H1 (cell line): ENCODE data around the gene INCENP. TPM values are rescaled to one million over a fixed set of nuclear protein-coding genes. Genes with fewer than 3 reads are reported as not detected.

Experiments used
- CBX8 ChIP-seq: fragments of 300-800, 300-1000 bp; sonication (generic); IDR thresholded peaks from 2 replicates; pipeline ENCODE4 v1.7.1; 2016; ENCODE audit warnings: low read depth, low read length, borderline replicate concordance
- CHD7 ChIP-seq: fragments of 300-600 bp; sonication (generic); IDR thresholded peaks from 2 replicates; pipeline ENCODE4 v1.7.1; 2012; ENCODE audit warnings: low read length, moderate library complexity, mild to moderate bottlenecking, inconsistent platforms; ENCODE audit not compliant: insufficient replicate concordance
- CTBP2 ChIP-seq: IDR thresholded peaks from 2 replicates; pipeline ENCODE4 v1.7.0; 2011; ENCODE audit warnings: borderline replicate concordance, mild to moderate bottlenecking, moderate library complexity, mixed read lengths, low read length; ENCODE audit not compliant: insufficient read depth, insufficient read length
- CTCF ChIP-seq, 3 experiments: IDR thresholded peaks; 1 replicate in 2 of 3; 2 replicates in 1 of 3; pipeline versions ENCODE4 v1.5.1 to v1.6.1; 2011; ENCODE audit warnings: low read length in 3 of 3, mild to moderate bottlenecking in 3 of 3, inconsistent platforms in 2 of 3, low read depth in 1 of 3, moderate library complexity in 1 of 3; ENCODE audit not compliant: insufficient read depth in 1 of 3; ENCODE audit errors: control extremely low read depth in 1 of 3
- EP300 ChIP-seq, 2 experiments: IDR thresholded peaks; 1 replicate in 1 of 2; 2 replicates in 1 of 2; pipeline ENCODE4 v1.6.1; 2011 to 2012; ENCODE audit warnings: low read depth in 2 of 2, low read length in 2 of 2, mild to moderate bottlenecking in 2 of 2, borderline replicate concordance in 1 of 2, inconsistent platforms in 1 of 2, moderate library complexity in 1 of 2
- GTF2F1 ChIP-seq: IDR thresholded peaks from 2 replicates; pipeline ENCODE4 v1.6.1; 2012; ENCODE audit warnings: low read depth, low read length, improper control_type of control experiment, borderline replicate concordance
- HDAC6 ChIP-seq: IDR thresholded peaks from one replicate; pipeline ENCODE4 v1.7.1; 2012; ENCODE audit warnings: low read depth, mild to moderate bottlenecking, inconsistent platforms, low read length, moderate library complexity
- SRF ChIP-seq: IDR thresholded peaks from 2 replicates; pipeline ENCODE4 v1.6.1; 2011; ENCODE audit warnings: mild to moderate bottlenecking, low read depth, low read length, moderate library complexity
- TEAD4 ChIP-seq: IDR thresholded peaks from 2 replicates; pipeline ENCODE4 v1.6.1; 2012; ENCODE audit warnings: low read depth, low read length, inconsistent platforms, mixed read lengths
- polyA plus RNA-seq, 7 experiments: library from polyadenylated mRNA; depleted of rRNA in 3 of 7; stranded (reverse) in 5 of 7; unstranded in 2 of 7; fragments of >200 nt in 5 of 7; fragments of 200-250 nt in 2 of 7; gene quantifications; 1 replicate in 5 of 7; 2 replicates in 1 of 7; 4 replicates in 1 of 7; pipeline versions ENCODE4 v1.2.1 to v1.2.3, GENCODE V29; 2011 to 2013; ENCODE audit warnings: missing spikeins in 2 of 7, mixed read lengths in 2 of 7
- total RNA-seq: library from RNA; stranded (reverse); fragmentation: NEBNext Ultra II Directional; extraction: Animal tissue kit (Norgen Biotek cat#: 25700); gene quantifications from 2 replicates; pipeline ENCODE4 v1.2.1, GENCODE V29; 2021

The INCENP gene
- total and polyA plus RNA-seq, 2 of the 8 experiments (the other 6 are each of a cell fraction or from before 2014, with no cell fraction given): 25.4 to 132 TPM

GRCh38 chr11:62125316-62125715 lies 1.5 kb downstream of the INCENP start (continued):
- TF ChIP-seq CHD7: no peak
- TF ChIP-seq HDAC6: no peak
- TF ChIP-seq CTCF (IDR thresholded peaks at IDR 0.05; ENCODE audit: control extremely low read depth in 1 of 3, insufficient read depth in 1 of 3, low read depth in 1 of 3, low read length in 3 of 3): no peak
- no peak for TF ChIP-seq GTF2F1
- no peak for TF ChIP-seq CBX8
- no peak for TF ChIP-seq TEAD4
- TF ChIP-seq SRF: no peak
- TF ChIP-seq CTBP2: no peak
- no peak for TF ChIP-seq EP300 (IDR thresholded peaks at IDR 0.05; ENCODE audit: borderline replicate concordance in 1 of 2, low read depth in 2 of 2, low read length in 2 of 2)
